Skeletal muscle satellite cell (primary cell): ENCODE measurements around the gene LRP1B.

Experiments used
- H3K27me3 ChIP-seq: 2 replicates; pipeline ENCODE4 v1.7.0; 2013; ENCODE audit warnings: low read length; ENCODE audit not compliant: control insufficient read depth, insufficient read depth
- H3K36me3 ChIP-seq: 2 replicates; pipeline ENCODE4 v1.7.0; 2013; ENCODE audit warnings: mild to moderate bottlenecking, control low read depth, low read length; ENCODE audit not compliant: insufficient read depth
- H3K4me1 ChIP-seq: 2 replicates; pipeline ENCODE4 v1.7.0; 2013; ENCODE audit warnings: low read length; ENCODE audit not compliant: control insufficient read depth, insufficient read depth
- H3K4me2 ChIP-seq: 2 replicates; pipeline ENCODE4 v1.7.0; 2013; ENCODE audit warnings: mild to moderate bottlenecking, low read length
- H3K4me3 ChIP-seq: 2 replicates; pipeline ENCODE4 v1.7.0; 2013; ENCODE audit warnings: low read length
- H3K9ac ChIP-seq: 2 replicates; pipeline ENCODE4 v1.7.0; 2013; ENCODE audit warnings: mild to moderate bottlenecking, low read depth, low read length, moderate library complexity
- H3K9me3 ChIP-seq: replicated peaks from 2 replicates; pipeline ENCODE4 v1.7.0; 2013; ENCODE audit warnings: mild to moderate bottlenecking, control low read depth, low read length

Gene LRP1B

GRCh38 chr2:141641462-141641861 lies 489.4 kb downstream of the LRP1B start:
- H3K4me1 ChIP-seq: no peaks in the 10 kb centered on the region
- H3K36me3 ChIP-seq: no peaks in the 10 kb centered on the region
- no peaks in the 10 kb centered on the region for H3K27me3 ChIP-seq
- no peaks in the 10 kb centered on the region for H3K9me3 ChIP-seq
- H3K9ac ChIP-seq: no peak overlapping the region
- no peak overlapping the region for H3K4me3 ChIP-seq
- H3K4me2 ChIP-seq: no peak overlapping the region

- H3K27me3 ChIP-seq: no peaks in the 10 kb centered on the region
- H3K4me1 ChIP-seq: no peaks in the 10 kb centered on the region
- no peak overlapping the region for H3K9ac ChIP-seq
- H3K4me2 ChIP-seq: no peak overlapping the region
- no peaks in the 10 kb centered on the region for H3K9me3 ChIP-seq
- no peaks in the 10 kb centered on the region for H3K36me3 ChIP-seq
- no peak overlapping the region for H3K4me3 ChIP-seq
Measured at GRCh38 chr2:141639809-141640208, 491.0 kb downstream of the LRP1B start.

- Histone ChIP-seq H3K9ac (no peak overlapping the region), H3K4me2 (no peak overlapping the region), H3K27me3 (no peaks in the 10 kb centered on the region), H3K36me3 (no peaks in the 10 kb centered on the region), H3K4me3 (no peak overlapping the region), H3K4me1 (no peaks in the 10 kb centered on the region), H3K9me3 (no peaks in the 10 kb centered on the region)
Measured at GRCh38 chr2:141633132-141633531, 497.7 kb downstream of the LRP1B start.

GRCh38 chr2:141630407-141630930 lies 500.3 kb downstream of the LRP1B start:
- H3K36me3 ChIP-seq: no peaks in the 10 kb centered on the region
- H3K9ac ChIP-seq: no peak overlapping the region
- H3K4me2 ChIP-seq: no peak overlapping the region
- H3K4me1 ChIP-seq: no peaks in the 10 kb centered on the region
- H3K4me3 ChIP-seq: no peak overlapping the region
- no peaks in the 10 kb centered on the region for H3K9me3 ChIP-seq
- no peaks in the 10 kb centered on the region for H3K27me3 ChIP-seq

- no peak overlapping the region for H3K4me3 ChIP-seq
- peak overlapping the region; percentile 2 for H3K4me2 ChIP-seq
- no peaks in the 10 kb centered on the region for H3K27me3 ChIP-seq
- no peak overlapping the region for H3K9ac ChIP-seq
- H3K36me3 ChIP-seq: no peaks in the 10 kb centered on the region
- no peaks in the 10 kb centered on the region for H3K9me3 ChIP-seq
- peaks cover 17% of the 10 kb centered on the region for H3K4me1 ChIP-seq
Measured at GRCh38 chr2:141620372-141620771, 510.4 kb downstream of the LRP1B start.

- Histone ChIP-seq H3K9me3 (no peaks in the 10 kb centered on the region), H3K4me3 (no peak overlapping the region), H3K27me3 (no peaks in the 10 kb centered on the region), H3K4me1 (peaks cover 17% of the 10 kb centered on the region), H3K4me2 (no peak overlapping the region), H3K9ac (no peak overlapping the region), H3K36me3 (no peaks in the 10 kb centered on the region)
Measured at GRCh38 chr2:141618457-141618856, 512.4 kb downstream of the LRP1B start.

GRCh38 chr2:141611981-141612380 lies 518.8 kb downstream of the LRP1B start:
- no peaks in the 10 kb centered on the region for H3K36me3 ChIP-seq
- no peak overlapping the region for H3K4me3 ChIP-seq
- peaks cover 25% of the 10 kb centered on the region for H3K4me1 ChIP-seq
- H3K9me3 ChIP-seq: no peaks in the 10 kb centered on the region
- H3K27me3 ChIP-seq: no peaks in the 10 kb centered on the region
- H3K9ac ChIP-seq: no peak overlapping the region
- H3K4me2 ChIP-seq: no peak overlapping the region

GRCh38 chr2:141611176-141611571 lies 519.6 kb downstream of the LRP1B start:
- Histone ChIP-seq H3K4me1 (peaks cover 25% of the 10 kb centered on the region), H3K27me3 (no peaks in the 10 kb centered on the region), H3K9me3 (no peaks in the 10 kb centered on the region), H3K4me2 (no peak overlapping the region), H3K9ac (no peak overlapping the region), H3K4me3 (no peak overlapping the region), H3K36me3 (no peaks in the 10 kb centered on the region)

- Histone ChIP-seq H3K4me1 (peaks cover 25% of the 10 kb centered on the region), H3K9ac (no peak overlapping the region), H3K27me3 (no peaks in the 10 kb centered on the region), H3K4me3 (no peak overlapping the region), H3K9me3 (no peaks in the 10 kb centered on the region), H3K36me3 (no peaks in the 10 kb centered on the region), H3K4me2 (no peak overlapping the region)
Measured at GRCh38 chr2:141610564-141611175, 520.1 kb downstream of the LRP1B start.

GRCh38 chr2:141605163-141605562 lies 525.7 kb downstream of the LRP1B start:
- Histone ChIP-seq H3K9ac (no peak overlapping the region), H3K4me1 (peaks cover 6% of the 10 kb centered on the region), H3K27me3 (no peaks in the 10 kb centered on the region), H3K4me2 (no peak overlapping the region), H3K36me3 (no peaks in the 10 kb centered on the region), H3K9me3 (no peaks in the 10 kb centered on the region), H3K4me3 (no peak overlapping the region)

- H3K27me3 ChIP-seq: no peaks in the 10 kb centered on the region
- no peaks in the 10 kb centered on the region for H3K9me3 ChIP-seq
- no peaks in the 10 kb centered on the region for H3K36me3 ChIP-seq
- H3K4me2 ChIP-seq: no peak overlapping the region
- no peak overlapping the region for H3K4me3 ChIP-seq
- no peaks in the 10 kb centered on the region for H3K4me1 ChIP-seq
- no peak overlapping the region for H3K9ac ChIP-seq
Measured at GRCh38 chr2:141601511-141602152, 529.2 kb downstream of the LRP1B start.

- Histone ChIP-seq H3K27me3 (no peaks in the 10 kb centered on the region), H3K9ac (no peak overlapping the region), H3K4me2 (no peak overlapping the region), H3K4me3 (no peak overlapping the region), H3K4me1 (no peaks in the 10 kb centered on the region), H3K36me3 (no peaks in the 10 kb centered on the region), H3K9me3 (no peaks in the 10 kb centered on the region)
Measured at GRCh38 chr2:141599721-141600120, 531.1 kb downstream of the LRP1B start.
